Neural cell (in vitro differentiated cells): ENCODE results near the gene VAV2. TPM values are rescaled to one million over a fixed set of nuclear protein-coding genes. Genes with fewer than 3 reads are reported as not detected.

Experiments used
- H2AFZ ChIP-seq: fragments of 200-600, 300-800 bp; sonication (generic), shearing (Covaris generic); 2 replicates; pipeline ENCODE4 v1.6.0; 2014; ENCODE audit warnings: low read depth, mild to moderate bottlenecking, antibody characterized with exemption, low read length, moderate library complexity
- H3F3A ChIP-seq: fragments of 200-600 bp; shearing (Covaris generic); 2 replicates; pipeline ENCODE4 v1.6.1; 2016; ENCODE audit warnings: mild to moderate bottlenecking, moderate library complexity, mixed read lengths, antibody characterized with exemption, low read length; ENCODE audit not compliant: insufficient read depth, poor library complexity, severe bottlenecking
- H3K27ac ChIP-seq: fragments of 200-600, 300-800 bp; sonication (generic), shearing (Covaris generic); 2 replicates; pipeline ENCODE4 v1.5.1; 2014; ENCODE audit warnings: mild to moderate bottlenecking, low read length, moderate library complexity
- H3K27me3 ChIP-seq: fragments of 300-800, 200-600 bp; sonication (generic), shearing (Covaris generic); 2 replicates; pipeline ENCODE4 v1.6.0; 2014; ENCODE audit warnings: mild to moderate bottlenecking, low read depth, low read length, moderate library complexity; ENCODE audit not compliant: insufficient read depth
- H3K36me3 ChIP-seq: fragments of 300-800, 200-600 bp; sonication (generic), shearing (Covaris generic); 2 replicates; pipeline ENCODE4 v1.5.1; 2014; ENCODE audit warnings: mild to moderate bottlenecking, antibody characterized with exemption, low read length, moderate library complexity; ENCODE audit not compliant: insufficient read depth
- H3K4me2 ChIP-seq: fragments of 300-800, 200-600 bp; sonication (generic), shearing (Covaris generic); 2 replicates; pipeline ENCODE4 v1.6.0; 2014; ENCODE audit warnings: mild to moderate bottlenecking, low read length
- H3K4me3 ChIP-seq: fragments of 300-800, 200-600 bp; sonication (generic), shearing (Covaris generic); 2 replicates; pipeline ENCODE4 v1.5.1; 2014; ENCODE audit warnings: mild to moderate bottlenecking, low read length, moderate library complexity
- H3K79me2 ChIP-seq: fragments of 200-600 bp; shearing (Covaris generic); replicated peaks from 2 replicates; pipeline ENCODE4 v1.6.0; 2014; ENCODE audit warnings: mild to moderate bottlenecking, low read length, moderate library complexity; ENCODE audit not compliant: insufficient read depth
- H3K9ac ChIP-seq: fragments of 300-800, 200-600 bp; sonication (generic), shearing (Covaris generic); 2 replicates; pipeline ENCODE4 v1.6.1; 2016; ENCODE audit warnings: mild to moderate bottlenecking, low read length, mixed read lengths
- H3K9me2 ChIP-seq: fragments of 200-600 bp; shearing (Covaris generic); 2 replicates; pipeline ENCODE4 v1.6.1; 2016; ENCODE audit warnings: mild to moderate bottlenecking, low read length, mixed read lengths; ENCODE audit not compliant: insufficient read depth
- H3K9me3 ChIP-seq: fragments of 200-600, 300-800 bp; sonication (generic), shearing (Covaris generic); 2 replicates; pipeline ENCODE4 v1.6.1; 2016; ENCODE audit warnings: mild to moderate bottlenecking, mixed run types, low read length, moderate library complexity, mixed read lengths
- H4K20me1 ChIP-seq: fragments of 200-600 bp; shearing (Covaris generic); 2 replicates; pipeline ENCODE4 v1.6.1; 2016; ENCODE audit warnings: mild to moderate bottlenecking, mixed run types; ENCODE audit not compliant: insufficient read depth
- CTCF ChIP-seq: fragments of 450-650 bp; IDR thresholded peaks from 2 replicates; pipeline ENCODE4 v1.5.1; 2014; ENCODE audit warnings: antibody characterized with exemption, mild to moderate bottlenecking, moderate library complexity; ENCODE audit not compliant: poor library complexity, severe bottlenecking
- EP300 ChIP-seq: fragments of 450-650 bp; conservative IDR thresholded peaks from 2 replicates; pipeline ENCODE4 v1.6.1; 2014; ENCODE audit warnings: antibody characterized with exemption, mild to moderate bottlenecking, moderate library complexity; ENCODE audit not compliant: poor library complexity, severe bottlenecking
- EZH2 ChIP-seq: fragments of 200-600, 300-800 bp; shearing (Covaris generic), sonication (generic); IDR thresholded peaks from 2 replicates; pipeline ENCODE4 v1.6.1; 2014; ENCODE audit warnings: antibody characterized with exemption, low read length, borderline replicate concordance, mild to moderate bottlenecking; ENCODE audit not compliant: insufficient read depth, poor library complexity, severe bottlenecking
- MXI1 ChIP-seq: fragments of 450-650 bp; conservative IDR thresholded peaks from 2 replicates; pipeline ENCODE4 v1.6.1; 2014; ENCODE audit warnings: antibody characterized with exemption, mild to moderate bottlenecking; ENCODE audit not compliant: poor library complexity, severe bottlenecking
- RAD21 ChIP-seq: fragments of 450-650 bp; conservative IDR thresholded peaks from 2 replicates; pipeline ENCODE4 v1.6.1; 2014; ENCODE audit warnings: antibody characterized with exemption, mild to moderate bottlenecking, moderate library complexity
- REST ChIP-seq: IDR thresholded peaks from 2 replicates; pipeline ENCODE4 v1.6.1; 2012; ENCODE audit warnings: borderline replicate concordance
- SMC3 ChIP-seq: fragments of 450-650 bp; conservative IDR thresholded peaks from 2 replicates; pipeline ENCODE4 v1.6.1; 2014; ENCODE audit warnings: antibody characterized with exemption, mild to moderate bottlenecking, moderate library complexity; ENCODE audit not compliant: poor library complexity
- TAF1 ChIP-seq: IDR thresholded peaks from 2 replicates; pipeline ENCODE4 v1.6.1; 2012; ENCODE audit warnings: low read depth
- polyA plus RNA-seq: library from polyadenylated mRNA; depleted of rRNA; stranded (reverse); fragments of >200 nt; gene quantifications from 2 replicates; pipeline ENCODE4 v1.2.3, GENCODE V29; 2014

VAV2 gene
- polyA plus RNA-seq, 1 donor from 2014 or later, result 35.2 TPM

GRCh38 chr9:133882849-133883755 lies 109.0 kb downstream of the VAV2 start:
- H3K4me2 ChIP-seq, result no peak overlapping the region
- no peak overlapping the region for H2AFZ ChIP-seq
- TF ChIP-seq EZH2, result no peak
- TF ChIP-seq TAF1, result no peak
- H3K4me3 ChIP-seq, result no peak overlapping the region
- H4K20me1 ChIP-seq, result no peaks in the 10 kb centered on the region
- H3F3A ChIP-seq, result no peaks in the 10 kb centered on the region
- H3K9me3 ChIP-seq, result no peaks in the 10 kb centered on the region
- no peaks in the 10 kb centered on the region for H3K9me2 ChIP-seq
- no peak overlapping the region for H3K27ac ChIP-seq
- no peak overlapping the region for H3K9ac ChIP-seq
- no peaks in the 10 kb centered on the region for H3K27me3 ChIP-seq
- H3K36me3 ChIP-seq, result no peaks in the 10 kb centered on the region
- H3K79me2 ChIP-seq, result no peaks in the 10 kb centered on the region

DNA sequence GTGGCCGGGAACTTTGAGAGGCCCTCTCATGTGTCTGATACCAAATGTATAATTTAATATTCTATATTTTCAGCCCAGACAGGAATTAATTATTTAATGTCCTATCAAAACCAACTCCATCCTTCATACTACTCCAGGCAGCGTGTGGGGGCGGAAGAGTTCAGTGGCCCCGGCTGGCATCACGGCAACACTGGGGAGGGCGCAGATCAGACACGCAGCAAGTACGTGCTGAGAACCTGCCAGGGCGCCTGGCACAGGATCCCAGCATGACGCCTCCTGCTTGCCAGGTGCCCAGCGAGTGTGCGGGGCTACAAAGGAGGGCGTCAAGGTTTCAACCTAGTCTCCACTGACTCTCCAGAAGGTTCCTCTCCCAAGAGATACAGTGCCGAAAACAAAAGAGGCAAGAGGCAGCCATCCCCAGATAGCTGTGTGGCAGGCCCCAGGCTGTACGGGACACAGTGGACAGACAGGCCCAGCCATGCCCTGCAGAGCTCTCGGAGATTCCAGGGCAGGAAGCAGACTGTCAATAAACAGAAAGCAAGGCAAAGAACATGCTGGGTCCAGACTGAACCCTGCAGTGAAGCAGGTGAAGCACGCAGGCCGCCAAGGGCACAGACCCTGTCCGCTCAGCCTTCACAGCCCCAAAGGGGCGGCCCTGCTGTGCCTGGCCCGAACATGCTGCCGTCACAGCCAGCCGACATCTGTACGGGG lies 110.3 kb downstream of the VAV2 start:
- H3K36me3 ChIP-seq, result no peaks in the 10 kb centered on the region
- TF ChIP-seq EP300 (no peak), MXI1 (no peak), CTCF (no peak), SMC3 (no peak), REST (no peak), EZH2 (no peak), RAD21 (no peak)
- H3K27ac ChIP-seq, result no peak overlapping the region
- no peaks in the 10 kb centered on the region for H3K27me3 ChIP-seq
- H3K4me3 ChIP-seq, result no peak overlapping the region
- H3K9ac ChIP-seq, result no peak overlapping the region
- H3K9me2 ChIP-seq, result no peaks in the 10 kb centered on the region
- no peak overlapping the region for H3K4me2 ChIP-seq
- H3K9me3 ChIP-seq, result no peaks in the 10 kb centered on the region
- no peaks in the 10 kb centered on the region for H3K79me2 ChIP-seq
- no peaks in the 10 kb centered on the region for H4K20me1 ChIP-seq
- H3F3A ChIP-seq, result no peaks in the 10 kb centered on the region
- H2AFZ ChIP-seq, result no peak overlapping the region
